Central memory CD8-positive, alpha-beta T cell (primary cell): ENCODE measurements around the gene ARL6IP1.
A peak's percentile ranks its signal among the peaks of the same experiment; 100 is the strongest.

ENCODE experiments used
- ATAC-seq: fragments of 150-1000 bp; cut with Tn5 transposase; replicated peaks from 2 replicates; pipeline ENCODE4 v1.10.0; 2022; ENCODE audit warnings: mild to moderate bottlenecking, moderate FRiP score, moderate number of reproducible peaks; ENCODE audit not compliant: poor library complexity, severe bottlenecking; ENCODE audit errors: extremely low read depth
- DNase-seq, 2 donors: peaks; one replicate each; pipeline ENCODE4 v3.0.0; 2021; ENCODE audit warnings: low spot score in 2 of 2
- H3K27ac Mint-ChIP-seq: one replicate; pipeline ENCODE4 v1.8.0; 2022; ENCODE audit warnings: low read depth, mild to moderate bottlenecking, moderate library complexity, mixed read lengths
- H3K27me3 Mint-ChIP-seq: one replicate; pipeline ENCODE4 v1.8.0; 2022; ENCODE audit warnings: mixed read lengths
- H3K36me3 Mint-ChIP-seq: one replicate; pipeline ENCODE4 v1.8.0; 2022; ENCODE audit warnings: mild to moderate bottlenecking, moderate library complexity, mixed read lengths; ENCODE audit not compliant: insufficient read depth
- H3K4me1 Mint-ChIP-seq: one replicate; pipeline ENCODE4 v1.8.0; 2022; ENCODE audit warnings: mixed read lengths
- H3K4me3 Mint-ChIP-seq: one replicate; pipeline ENCODE4 v1.8.0; 2022; ENCODE audit warnings: mild to moderate bottlenecking, moderate library complexity, mixed read lengths
- H3K9me3 Mint-ChIP-seq: one replicate; pipeline ENCODE4 v1.8.0; 2022; ENCODE audit warnings: mixed read lengths

The ARL6IP1 gene

GRCh38 chr16:18816286-18816685, 14.9 kb upstream of the ARL6IP1 start:
- Mint-ChIP-seq H3K27me3 (no peaks in the 10 kb centered on the region), H3K36me3 (peaks cover 40% of the 10 kb centered on the region), H3K27ac (no peak overlapping the region), H3K4me1 (peaks cover 8% of the 10 kb centered on the region), H3K4me3 (no peak overlapping the region), H3K9me3 (no peaks in the 10 kb centered on the region)
- DNase-seq (no peak), ATAC-seq (no peak)

GRCh38 chr16:18811925-18812324, 10.6 kb upstream of the ARL6IP1 start:
- H3K27me3 Mint-ChIP-seq: no peaks in the 10 kb centered on the region
- ATAC-seq (no peak), DNase-seq (no peak)
- H3K27ac Mint-ChIP-seq: no peak overlapping the region
- no peak overlapping the region for H3K4me3 Mint-ChIP-seq
- H3K4me1 Mint-ChIP-seq: peaks cover 4% of the 10 kb centered on the region
- peaks cover 58% of the 10 kb centered on the region for H3K36me3 Mint-ChIP-seq
- no peaks in the 10 kb centered on the region for H3K9me3 Mint-ChIP-seq

- peaks cover 14% of the 10 kb centered on the region for H3K4me1 Mint-ChIP-seq
- H3K9me3 Mint-ChIP-seq: no peaks in the 10 kb centered on the region
- no peak for DNase-seq
- H3K27me3 Mint-ChIP-seq: no peaks in the 10 kb centered on the region
- H3K4me3 Mint-ChIP-seq: no peak overlapping the region
- no peak overlapping the region for H3K27ac Mint-ChIP-seq
- peaks cover 47% of the 10 kb centered on the region for H3K36me3 Mint-ChIP-seq
- ATAC-seq: no peak
These were observed 7.8 kb upstream of the ARL6IP1 start for GRCh38 chr16:18809165-18809564.

- H3K9me3 Mint-ChIP-seq: no peaks in the 10 kb centered on the region
These were observed 4.0 kb upstream of the ARL6IP1 start for GRCh38 chr16:18805257-18805773.

GRCh38 chr16:18804540-18804939, 3.2 kb upstream of the ARL6IP1 start:
- Mint-ChIP-seq H3K4me1 (peaks cover 46% of the 10 kb centered on the region), H3K27ac (peak overlapping the region; percentile 94), H3K4me3 (peak overlapping the region; percentile 40), H3K27me3 (no peaks in the 10 kb centered on the region), H3K36me3 (peaks cover 34% of the 10 kb centered on the region), H3K9me3 (no peaks in the 10 kb centered on the region)
- no peak for DNase-seq
- no peak for ATAC-seq

More at GRCh38 chr16:18805257-18805773, 4.0 kb upstream of the ARL6IP1 start:
- Mint-ChIP-seq H3K36me3 (peaks cover 40% of the 10 kb centered on the region), H3K27ac (no peak overlapping the region), H3K4me3 (no peak overlapping the region), H3K27me3 (no peaks in the 10 kb centered on the region), H3K4me1 (peaks cover 39% of the 10 kb centered on the region)
- ATAC-seq: no peak
- DNase-seq: no peak

GRCh38 chr16:18803569-18804462, 2.5 kb upstream of the ARL6IP1 start:
- H3K36me3 Mint-ChIP-seq: peaks cover 28% of the 10 kb centered on the region
- H3K27ac Mint-ChIP-seq: peak overlapping the region; percentile 94
- H3K27me3 Mint-ChIP-seq: no peaks in the 10 kb centered on the region
- ATAC-seq (no peak), DNase-seq (no peak)
- no peaks in the 10 kb centered on the region for H3K9me3 Mint-ChIP-seq
- H3K4me3 Mint-ChIP-seq: peak overlapping the region; percentile 92
- H3K4me1 Mint-ChIP-seq: peaks cover 52% of the 10 kb centered on the region

- H3K9me3 Mint-ChIP-seq: no peaks in the 10 kb centered on the region
- H3K27me3 Mint-ChIP-seq: no peaks in the 10 kb centered on the region
- peak overlapping the region; percentile 94 for H3K27ac Mint-ChIP-seq
- no peak for ATAC-seq
- peak overlapping the region; percentile 92 for H3K4me3 Mint-ChIP-seq
- H3K36me3 Mint-ChIP-seq: peaks cover 23% of the 10 kb centered on the region
- H3K4me1 Mint-ChIP-seq: peaks cover 53% of the 10 kb centered on the region
- DNase-seq: no peak
These were observed 1.5 kb upstream of the ARL6IP1 start for GRCh38 chr16:18802767-18803343.

- no peak for DNase-seq
- no peak for ATAC-seq
- H3K4me1 Mint-ChIP-seq: peaks cover 53% of the 10 kb centered on the region
- H3K27me3 Mint-ChIP-seq: no peaks in the 10 kb centered on the region
- peak overlapping the region; percentile 92 for H3K4me3 Mint-ChIP-seq
- H3K27ac Mint-ChIP-seq: peak overlapping the region; percentile 94
- no peaks in the 10 kb centered on the region for H3K9me3 Mint-ChIP-seq
- peaks cover 34% of the 10 kb centered on the region for H3K36me3 Mint-ChIP-seq
These were observed 589 bp downstream of the ARL6IP1 start for GRCh38 chr16:18800775-18801144.

- peaks cover 36% of the 10 kb centered on the region for H3K36me3 Mint-ChIP-seq
- DNase-seq (no peak), ATAC-seq (no peak)
- no peaks in the 10 kb centered on the region for H3K9me3 Mint-ChIP-seq
- H3K27me3 Mint-ChIP-seq: no peaks in the 10 kb centered on the region
- H3K4me3 Mint-ChIP-seq: peak overlapping the region; percentile 92
- peaks cover 53% of the 10 kb centered on the region for H3K4me1 Mint-ChIP-seq
- H3K27ac Mint-ChIP-seq: peak overlapping the region; percentile 94
These were observed 1.1 kb downstream of the ARL6IP1 start for GRCh38 chr16:18800293-18800692.

GRCh38 chr16:18799500-18799899, 1.8 kb downstream of the ARL6IP1 start:
- Mint-ChIP-seq H3K4me3 (peak overlapping the region; percentile 92), H3K36me3 (peaks cover 39% of the 10 kb centered on the region), H3K4me1 (peaks cover 53% of the 10 kb centered on the region), H3K9me3 (no peaks in the 10 kb centered on the region), H3K27ac (peak overlapping the region; percentile 94), H3K27me3 (no peaks in the 10 kb centered on the region)
- ATAC-seq: no peak
- no peak for DNase-seq

GRCh38 chr16:18797746-18798145, 3.6 kb downstream of the ARL6IP1 start:
- peaks cover 49% of the 10 kb centered on the region for H3K36me3 Mint-ChIP-seq
- no peaks in the 10 kb centered on the region for H3K9me3 Mint-ChIP-seq
- H3K4me3 Mint-ChIP-seq: no peak overlapping the region
- DNase-seq (no peak), ATAC-seq (no peak)
- peaks cover 40% of the 10 kb centered on the region for H3K4me1 Mint-ChIP-seq
- no peak overlapping the region for H3K27ac Mint-ChIP-seq
- no peaks in the 10 kb centered on the region for H3K27me3 Mint-ChIP-seq

- Mint-ChIP-seq H3K9me3 (no peaks in the 10 kb centered on the region), H3K27ac (no peak overlapping the region), H3K4me3 (no peak overlapping the region), H3K27me3 (no peaks in the 10 kb centered on the region), H3K4me1 (peaks cover 36% of the 10 kb centered on the region), H3K36me3 (peaks cover 52% of the 10 kb centered on the region)
- ATAC-seq (no peak), DNase-seq (no peak)
These were observed 5.0 kb downstream of the ARL6IP1 start for GRCh38 chr16:18796377-18796776.
